ENCODE results near the gene HUS1B.
"Not testable (repeated sequence)": the region's sequence is repeated elsewhere in the genome, so short reads cannot be mapped to it uniquely, and the experiment has no call there.

The HUS1B gene

GRCh38 chr6:677919-678318, 21.0 kb upstream of the HUS1B start:
- no peak overlapping the region for H3K27ac ChIP-seq
- no peak for TF ChIP-seq CTCF (conservative IDR thresholded peaks at IDR 0.05)

DNA sequence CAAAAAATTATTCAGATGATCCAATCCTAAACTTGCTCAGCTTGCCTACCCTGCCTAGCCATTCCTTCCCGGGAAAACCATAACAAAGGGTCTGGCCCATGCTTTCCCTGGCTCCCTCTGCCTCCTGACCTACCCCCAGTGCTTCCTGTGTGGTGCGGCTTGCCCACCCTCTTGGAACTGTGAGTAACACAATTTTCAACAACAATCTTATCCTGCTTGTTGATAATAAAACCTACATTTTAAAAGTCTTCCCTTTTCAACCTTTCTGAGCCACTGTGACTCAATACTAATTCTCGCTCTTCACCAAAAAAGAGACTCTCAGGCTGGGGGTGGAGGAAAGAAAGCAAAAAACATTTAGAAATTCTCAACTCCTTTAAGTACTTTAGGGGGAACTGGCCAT, 18.1 kb upstream of the HUS1B start:
- no peak for TF ChIP-seq CTCF (conservative IDR thresholded peaks at IDR 0.05)
- H3K27ac ChIP-seq, result no peak overlapping the region

- TF ChIP-seq CTCF (conservative IDR thresholded peaks at IDR 0.05), result no peak
These were observed 17.5 kb upstream of the HUS1B start for GRCh38 chr6:674406-674805.

DNA sequence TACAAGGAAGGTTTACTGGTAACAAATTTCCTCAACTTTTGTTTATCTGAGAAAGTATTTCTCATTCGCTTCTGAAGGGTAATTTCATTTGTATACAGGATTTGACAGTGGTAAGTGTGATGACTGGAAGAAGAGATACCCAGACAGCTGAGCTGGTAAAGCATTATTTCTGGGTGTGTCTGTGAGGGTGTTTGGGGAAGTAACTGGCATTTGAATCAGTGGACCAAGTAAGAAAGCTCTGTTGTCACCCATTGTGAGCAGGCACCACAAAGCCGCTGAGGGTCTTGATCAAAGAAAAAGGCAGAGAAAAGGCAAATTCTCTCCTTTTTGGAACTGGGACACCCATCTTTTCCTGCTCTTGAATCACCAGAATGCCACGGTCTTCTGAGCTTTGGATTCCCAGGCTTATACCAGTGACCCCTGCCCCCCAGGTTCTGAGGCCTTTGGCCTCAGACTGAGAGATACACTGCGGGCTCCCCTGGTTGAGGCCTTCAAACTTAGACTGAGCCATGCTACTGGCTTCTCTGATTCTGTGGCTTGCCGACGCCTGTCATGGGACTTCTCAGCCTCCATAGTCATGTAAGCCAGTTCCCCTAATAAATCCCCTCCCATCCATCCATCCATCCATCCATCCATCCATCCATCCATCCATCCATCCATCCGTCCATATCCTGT, 10.5 kb upstream of the HUS1B start:
- H3K27ac ChIP-seq, result no peak overlapping the region
- TF ChIP-seq CTCF (conservative IDR thresholded peaks at IDR 0.05), result no peak

More at GRCh38 chr6:674406-674805, 17.5 kb upstream of the HUS1B start:
- H3K27ac ChIP-seq, result no peak overlapping the region

GRCh38 chr6:665403-666267, 8.7 kb upstream of the HUS1B start:
- TF ChIP-seq CTCF (conservative IDR thresholded peaks at IDR 0.05), result no peak
- H3K27ac ChIP-seq, result no peak overlapping the region

- H3K27ac ChIP-seq, result not testable (repeated sequence)
These were observed 6.9 kb upstream of the HUS1B start for GRCh38 chr6:663788-664187.

DNA sequence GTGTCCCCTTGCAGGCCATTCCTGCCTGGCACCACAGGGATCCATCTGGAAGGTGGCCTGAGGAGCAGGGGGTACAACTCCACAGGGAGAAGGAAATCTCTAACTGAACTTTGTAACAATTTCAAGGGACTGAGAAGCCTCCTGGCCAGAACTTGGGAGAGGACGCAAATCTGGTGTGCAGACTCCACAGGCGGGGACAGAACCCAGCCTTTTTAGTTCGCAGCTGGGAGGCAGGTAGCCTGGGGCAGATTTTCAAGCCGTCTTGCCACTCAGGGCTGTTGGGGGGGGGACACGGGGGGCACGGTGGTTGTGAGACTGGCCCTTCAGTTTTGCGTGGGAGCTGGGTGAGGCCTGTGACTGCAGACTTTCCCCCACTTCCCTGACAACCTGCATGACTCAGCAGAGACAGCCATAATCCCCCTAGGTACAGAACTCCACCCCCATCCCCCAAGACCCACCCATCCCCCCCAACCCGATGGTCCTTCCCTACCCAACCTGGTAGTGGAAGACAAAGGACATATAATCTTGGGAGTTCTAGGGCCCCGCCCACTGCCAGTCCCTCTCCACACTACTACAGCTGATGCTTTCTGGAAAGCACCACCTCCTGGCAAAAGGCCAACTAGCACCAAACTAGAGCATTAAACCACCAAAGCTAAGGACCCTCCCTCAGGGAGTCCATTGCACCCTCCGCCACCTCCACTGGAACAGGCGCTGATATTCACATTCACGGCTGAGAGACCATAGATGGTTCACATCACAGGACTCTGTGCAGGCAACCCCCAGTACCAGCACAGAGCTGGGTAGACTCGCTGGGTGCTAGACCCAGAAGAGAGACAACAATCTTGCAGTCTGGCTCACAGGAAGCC, 3.0 kb upstream of the HUS1B start:
- TF ChIP-seq CTCF (conservative IDR thresholded peaks at IDR 0.05), result no peak
- no peak overlapping the region for H3K27ac ChIP-seq
